HUDEP-2 (cell line): ENCODE measurements around the gene PLD6.

Source experiments
- DNase-seq, 76 experiments: peaks; one replicate each; lab custom pipeline; 2025; ENCODE audit not compliant: unreplicated experiment in 76 of 76; lab: John Stamatoyannopoulos, UW

PLD6 gene

DNA sequence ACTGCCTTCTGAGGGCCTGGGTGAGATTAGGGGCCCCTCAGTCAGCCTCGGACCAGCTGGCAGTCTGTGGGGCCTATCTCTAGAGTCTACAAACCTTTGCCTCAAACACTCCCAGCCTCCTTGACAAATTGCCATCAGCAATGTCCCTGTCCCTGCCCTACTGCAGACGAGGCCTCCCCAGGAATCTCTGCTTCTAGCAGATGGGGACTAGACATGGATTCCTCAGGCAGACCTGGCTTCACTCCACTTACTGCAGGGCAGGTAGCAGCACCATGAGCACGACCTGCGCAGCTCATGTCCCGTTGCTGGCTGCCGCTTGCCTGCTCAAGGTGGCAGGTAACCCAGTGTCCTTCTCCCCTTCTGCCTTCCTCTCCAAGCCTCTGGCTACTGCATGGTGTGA lies 49.1 kb downstream of the PLD6 start:
- no peak for DNase-seq

- DNase-seq, result no peak
Observed at GRCh38 chr17:17156511-17156910, 49.6 kb downstream of the PLD6 start.

DNA sequence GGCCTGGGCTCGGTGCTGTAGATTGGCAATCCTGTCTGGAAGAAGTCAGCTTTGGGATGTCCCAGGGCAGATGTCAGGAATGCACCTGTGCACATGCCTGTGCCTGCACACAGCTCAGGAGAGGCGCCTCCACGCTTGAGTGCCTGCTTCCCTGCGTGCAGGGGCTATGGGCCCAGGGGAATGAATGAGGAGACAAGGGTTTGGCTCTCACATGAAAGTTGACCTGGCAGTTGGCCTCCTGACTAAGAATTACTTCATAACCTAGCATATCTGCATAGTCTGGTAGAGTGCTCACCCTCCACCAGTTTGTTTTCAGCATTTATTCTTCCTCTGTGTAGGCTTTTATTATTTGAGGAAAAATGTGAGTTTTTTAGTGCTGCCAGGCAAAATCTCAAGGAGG lies 50.0 kb downstream of the PLD6 start:
- no peak for DNase-seq

DNA sequence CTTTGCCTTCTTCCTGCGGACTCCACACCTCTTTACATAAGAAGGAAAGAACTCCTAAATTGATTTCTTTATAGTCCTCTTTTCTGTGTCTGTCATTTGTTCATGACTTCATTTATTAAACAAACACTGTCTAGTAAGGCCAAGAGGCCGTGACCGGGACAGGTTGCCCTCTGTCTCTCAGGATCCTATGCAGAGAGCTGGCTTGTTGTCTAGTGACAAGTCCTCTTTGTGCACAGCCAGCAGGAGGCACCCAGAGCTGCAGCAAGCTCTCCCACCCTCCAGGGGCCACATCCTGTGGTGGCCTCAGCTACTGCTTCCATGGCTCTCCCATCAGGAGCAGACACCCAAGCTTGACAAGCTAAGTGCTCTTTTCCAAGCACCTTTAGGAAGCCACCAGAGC lies 50.6 kb downstream of the PLD6 start:
- DNase-seq, result no peak

GRCh38 chr17:17154981-17155380 lies 51.2 kb downstream of the PLD6 start:
- peak in 1 of 76 experiments; percentile 25 for DNase-seq

DNA sequence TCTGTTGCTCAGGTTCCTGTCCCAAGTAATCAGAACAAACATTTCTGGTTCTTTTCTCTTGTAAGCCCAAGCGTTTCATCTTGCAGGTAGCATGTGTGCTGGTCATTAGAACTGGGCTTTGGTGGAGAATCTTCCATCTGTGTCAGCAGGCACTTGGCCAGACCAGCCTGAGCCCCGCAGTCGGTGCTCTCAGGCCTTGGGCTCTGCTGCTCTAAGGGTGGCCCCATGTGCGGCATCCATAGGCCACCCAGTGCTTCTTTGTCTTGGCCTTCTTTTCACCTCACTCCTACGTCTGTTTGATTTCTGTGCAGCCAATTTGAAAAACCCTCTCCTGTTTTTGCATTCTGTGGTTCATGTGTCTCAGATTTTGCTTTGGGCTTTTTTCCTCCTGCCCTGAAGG lies 51.6 kb downstream of the PLD6 start:
- DNase-seq, result no peak

- no peak for DNase-seq
Observed at GRCh38 chr17:17153709-17154108, 52.4 kb downstream of the PLD6 start.

- no peak for DNase-seq
Observed at GRCh38 chr17:17153071-17153470, 53.1 kb downstream of the PLD6 start.

- DNase-seq, result peak in 28 of 76 experiments; percentile 5 to 55 (median 16)
Observed at GRCh38 chr17:17152385-17152784, 53.7 kb downstream of the PLD6 start.

DNA sequence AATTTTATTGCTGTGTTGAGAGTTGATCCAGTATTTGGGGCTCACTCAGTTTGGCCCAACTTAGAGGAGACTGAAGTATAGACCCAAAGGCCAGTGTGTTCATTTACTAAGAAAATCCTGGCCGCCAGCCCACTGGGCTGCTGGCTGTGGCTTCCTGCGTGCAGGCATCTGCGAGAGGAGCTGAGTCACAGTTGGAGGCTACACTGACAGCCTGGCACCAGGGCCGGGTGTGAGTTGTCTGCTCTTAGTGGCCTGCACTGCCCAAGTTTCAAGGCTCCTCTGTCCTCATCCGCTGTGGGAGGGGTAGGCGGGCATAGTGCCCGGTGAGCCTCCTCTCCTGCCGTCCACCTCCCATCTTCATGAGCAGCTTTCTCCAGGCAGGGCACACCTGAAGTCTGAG lies 54.2 kb downstream of the PLD6 start:
- DNase-seq, result peak in 69 of 76 experiments; percentile 7 to 84 (median 60)

DNA sequence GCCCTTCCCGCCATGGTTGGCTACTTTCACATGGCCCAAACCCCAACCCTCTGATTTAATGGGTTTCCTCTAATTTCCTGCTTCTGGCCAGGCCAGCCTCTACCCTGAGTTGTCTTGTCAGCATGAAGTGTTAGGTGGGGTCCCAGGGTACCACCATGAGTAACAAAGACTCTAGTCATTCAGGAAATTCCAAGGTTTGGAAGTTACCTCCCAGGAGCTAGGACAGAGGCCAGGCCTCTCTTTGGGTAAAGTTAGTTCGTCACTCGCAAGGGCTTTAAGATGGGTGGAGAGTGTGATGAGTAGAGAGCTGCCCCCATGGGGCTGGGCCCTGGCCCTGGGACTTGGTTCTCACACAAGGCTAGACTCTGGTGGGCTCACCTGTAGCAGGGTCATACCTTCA lies 54.6 kb downstream of the PLD6 start:
- DNase-seq, result no peak

DNA sequence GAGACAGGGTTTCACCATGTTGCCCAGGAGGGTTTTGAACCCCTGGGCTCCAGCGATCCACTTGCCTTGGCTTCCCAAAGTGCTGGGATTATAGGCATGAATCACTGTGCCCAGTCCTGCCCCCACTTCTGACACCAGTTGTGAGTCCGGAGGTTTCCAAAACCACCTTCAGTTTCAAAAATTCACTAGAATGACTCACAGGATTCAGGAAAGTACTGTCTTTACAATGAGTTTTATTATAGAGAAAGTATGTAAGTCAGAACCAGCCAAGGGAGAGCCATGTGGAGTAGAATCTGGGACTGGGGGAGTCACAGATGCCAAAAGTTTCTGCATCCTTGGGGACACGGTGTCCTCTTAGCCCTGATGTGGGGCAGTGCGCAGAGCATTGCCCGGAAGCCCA lies 55.1 kb downstream of the PLD6 start:
- no peak for DNase-seq
